Posterior cingulate gyrus (tissue), 11 donors: ENCODE measurements around the gene APBB1IP.
"Not testable (repeated sequence)": the region's sequence is repeated elsewhere in the genome, so short reads cannot be mapped to it uniquely, and the experiment has no call there.

Experiments
- DNase-seq, 10 donors: peaks; one replicate each; pipeline versions ENCODE4 v3.0.0 to v3.0.0-alpha.2; 2020 to 2021; ENCODE audit warnings: mixed read lengths in 3 of 10
- intact Hi-C: fragments of 100-400 bp; cut with DNase I; formaldehyde crosslinking; loops from one replicate; pipeline ENCODE4 v1.15.1; 2023

APBB1IP gene

GRCh38 chr10:26437637-26438461 is at the start of gene APBB1IP:
Gene APBB1IP, plus strand, starts transcription at chr10:26438341. Its CDS starts 53,986 bp downstream, at chr10:26492327.
- DNase-seq, result peak in 8 of 10 donors; percentile 13 to 91 (median 32)
- intact Hi-C loops, result no loop called here

GRCh38 chr10:26389533-26389932 is 48.6 kb upstream of the APBB1IP start:
- no peak for DNase-seq
- intact Hi-C loops, result no loop called here

- peak in 5 of 10 donors; percentile 10 to 86 (median 32) for DNase-seq
Measured at GRCh38 chr10:26391701-26392695, 46.1 kb upstream of the APBB1IP start.

GRCh38 chr10:26398353-26398752 is 39.8 kb upstream of the APBB1IP start:
- intact Hi-C loops, DNase-seq: not testable (repeated sequence)

More at GRCh38 chr10:26391701-26392695, 46.1 kb upstream of the APBB1IP start:
- intact Hi-C loops, result no loop called here

GRCh38 chr10:26407406-26407969 is 30.7 kb upstream of the APBB1IP start:
- intact Hi-C loops, result no loop called here
- no peak for DNase-seq

GRCh38 chr10:26408858-26409494 is 29.2 kb upstream of the APBB1IP start:
- no peak for DNase-seq
- intact Hi-C loops, result no loop called here

- DNase-seq, result no peak
- intact Hi-C loops, result no loop called here
Measured at GRCh38 chr10:26410356-26410755, 27.8 kb upstream of the APBB1IP start.

- intact Hi-C loops, result no loop called here
- DNase-seq, result no peak
Measured at GRCh38 chr10:26412932-26413331, 25.2 kb upstream of the APBB1IP start.

GRCh38 chr10:26413375-26413774 is 24.8 kb upstream of the APBB1IP start:
- intact Hi-C loops, result no loop called here
- DNase-seq, result no peak

GRCh38 chr10:26417136-26417535 is 21.0 kb upstream of the APBB1IP start:
- intact Hi-C loops, result no loop called here
- no peak for DNase-seq

GRCh38 chr10:26422977-26423376 is 15.2 kb upstream of the APBB1IP start:
- intact Hi-C loops, result no loop called here
- DNase-seq, result no peak

- intact Hi-C loops, result no loop called here
- DNase-seq, result no peak
Measured at GRCh38 chr10:26423722-26424121, 14.4 kb upstream of the APBB1IP start.

- intact Hi-C loops, result no loop called here
- no peak for DNase-seq
Measured at GRCh38 chr10:26430641-26431163, 7.4 kb upstream of the APBB1IP start.

GRCh38 chr10:26432938-26433337 is 5.2 kb upstream of the APBB1IP start:
- intact Hi-C loops, result no loop called here
- DNase-seq, result no peak

GRCh38 chr10:26435852-26436251 is 2.3 kb upstream of the APBB1IP start:
- intact Hi-C loops, result no loop called here
- no peak for DNase-seq

- intact Hi-C loops, result no loop called here
- DNase-seq, result no peak
Measured at GRCh38 chr10:26436848-26437247, 1.3 kb upstream of the APBB1IP start.

- peak in 4 of 10 donors; percentile 14 to 79 (median 44) for DNase-seq
- intact Hi-C loops, result no loop called here
Measured at GRCh38 chr10:26438534-26439341, 597 bp downstream of the APBB1IP start.

- DNase-seq, result no peak
- intact Hi-C loops, result no loop called here
Measured at GRCh38 chr10:26439406-26440087, 1.4 kb downstream of the APBB1IP start.

GRCh38 chr10:26440088-26440470 is 1.9 kb downstream of the APBB1IP start:
- intact Hi-C loops, result no loop called here
- no peak for DNase-seq
